ENCODE data around the gene FOXO1.

FOXO1 gene

DNA sequence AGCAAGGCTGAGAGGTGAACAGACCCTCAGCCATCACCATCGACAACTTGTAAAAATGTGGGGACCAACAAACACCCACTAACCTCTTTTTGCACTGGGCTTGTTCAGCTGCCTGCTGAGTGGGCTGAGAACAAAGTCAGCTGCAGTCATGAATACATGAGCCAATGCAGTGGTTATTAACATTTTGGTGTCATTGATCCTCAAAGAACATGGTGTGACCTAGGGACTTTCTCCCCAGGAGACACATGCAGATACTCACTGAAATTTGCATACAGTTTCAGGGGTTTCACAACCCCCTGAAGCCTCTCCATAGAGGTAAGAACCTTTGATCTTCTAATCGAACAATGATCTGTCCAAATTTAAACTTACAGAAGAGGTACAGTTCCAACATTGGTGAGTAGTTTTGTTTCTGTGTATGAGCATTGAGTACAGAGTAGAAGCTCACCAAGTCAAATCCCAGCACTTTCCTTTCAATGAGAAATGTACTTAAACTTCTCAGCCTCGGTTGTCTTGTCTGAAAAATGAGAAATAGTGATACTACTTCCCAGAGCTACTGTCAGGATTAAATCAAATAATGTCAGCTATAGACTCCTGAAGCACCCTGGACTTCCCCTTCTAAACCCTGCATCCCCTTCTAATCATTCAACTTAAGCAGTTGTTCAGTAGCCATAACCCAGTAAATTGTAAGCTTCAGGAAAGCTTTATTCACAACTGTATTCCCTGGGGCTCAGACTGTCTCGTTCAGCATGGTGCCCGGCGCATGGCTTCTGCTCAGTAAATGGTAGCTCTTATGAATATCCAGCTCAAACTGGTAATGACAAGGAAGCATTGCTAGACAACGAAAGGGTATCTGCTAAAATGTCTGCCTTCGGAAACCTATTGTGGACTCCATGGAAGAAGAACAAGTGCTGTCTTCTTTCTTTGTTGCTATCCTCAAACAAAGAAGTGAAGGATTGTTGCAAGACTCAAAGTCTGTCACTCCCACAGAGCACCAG, 148.7 kb downstream of the FOXO1 start:
- Histone ChIP-seq H3K36me3 (no peaks in the 10 kb centered on the region), H3K9me3 (replicated peaks in 1 of 11) (no peaks in the 10 kb centered on the region; a peak in 1 of 22 replicates), H3K4me2 (0 out of 22 replicates have a peak overlapping the region, but pooled peaks of 1 of the 11 experiments have one; percentile 12), H4K20me1 (no peaks in the 10 kb centered on the region), H3K27me3 (no peaks in the 10 kb centered on the region), H3K27ac (no peak overlapping the region), H3K4me1 (peaks cover 0 to 8% (median 0%) of the 10 kb centered on the region in 10 experiments; a peak in 2 of 20 replicates), H3K9ac (no peak overlapping the region), H3K4me3 (no peak overlapping the region)
- TF ChIP-seq Cebpa-rat (IDR thresholded peaks at IDR 0.05) = no peak

DNA sequence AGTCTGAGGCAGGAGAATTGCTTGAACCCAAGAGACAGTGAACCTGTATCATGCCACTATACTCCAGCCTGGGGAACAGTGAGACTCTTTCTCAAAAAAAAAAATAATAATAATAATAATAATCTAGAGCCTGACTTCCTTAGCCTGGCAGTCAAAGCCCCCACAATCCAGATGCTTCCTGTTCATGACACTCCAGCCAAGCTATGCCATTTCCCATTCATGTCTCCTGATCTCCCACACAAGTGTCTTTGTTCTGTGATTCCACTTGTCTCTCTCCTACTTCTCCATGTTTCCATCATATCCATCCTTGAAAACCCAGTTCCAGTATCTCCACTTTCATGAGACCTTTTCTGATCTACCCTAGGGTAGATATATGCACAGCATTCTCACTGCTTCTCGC, 150.7 kb downstream of the FOXO1 start:
- Histone ChIP-seq H3K36me3 (no peaks in the 10 kb centered on the region), H3K9me3 (replicated peaks in 1 of 11) (peaks cover 0 to 5% (median 2%) of the 10 kb centered on the region in 11 experiments; a peak in 7 of 22 replicates), H3K4me1 (peaks cover 0 to 8% (median 0%) of the 10 kb centered on the region in 10 experiments; a peak in 2 of 20 replicates), H3K4me3 (no peak overlapping the region), H3K4me2 (0 out of 22 replicates have a peak overlapping the region, but pooled peaks of 1 of the 11 experiments have one; percentile 4), H3K9ac (no peak overlapping the region), H4K20me1 (no peaks in the 10 kb centered on the region), H3K27ac (no peak overlapping the region), H3K27me3 (no peaks in the 10 kb centered on the region)
- no peak for TF ChIP-seq Cebpa-rat (IDR thresholded peaks at IDR 0.05)

DNA sequence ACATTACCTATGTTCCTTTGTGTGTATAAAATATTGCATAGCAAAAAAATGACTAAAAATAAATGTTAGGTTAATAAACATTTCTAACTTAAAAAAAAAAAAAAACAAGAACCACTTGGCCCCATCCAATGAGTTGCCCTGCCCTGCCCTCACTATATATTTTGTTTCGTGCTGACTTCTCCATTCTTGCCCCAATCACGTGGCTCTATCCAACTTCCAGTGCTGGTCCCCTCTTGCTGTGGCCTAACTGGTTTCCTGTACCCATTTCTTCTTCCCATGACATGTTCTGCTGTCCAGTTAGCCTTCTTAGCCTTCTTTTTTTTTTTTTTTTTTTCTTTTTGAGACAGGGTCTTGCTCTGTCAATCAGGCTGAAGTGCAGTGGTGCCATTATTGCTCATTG, 151.6 kb downstream of the FOXO1 start:
- H3K36me3 ChIP-seq = no peaks in the 10 kb centered on the region

DNA sequence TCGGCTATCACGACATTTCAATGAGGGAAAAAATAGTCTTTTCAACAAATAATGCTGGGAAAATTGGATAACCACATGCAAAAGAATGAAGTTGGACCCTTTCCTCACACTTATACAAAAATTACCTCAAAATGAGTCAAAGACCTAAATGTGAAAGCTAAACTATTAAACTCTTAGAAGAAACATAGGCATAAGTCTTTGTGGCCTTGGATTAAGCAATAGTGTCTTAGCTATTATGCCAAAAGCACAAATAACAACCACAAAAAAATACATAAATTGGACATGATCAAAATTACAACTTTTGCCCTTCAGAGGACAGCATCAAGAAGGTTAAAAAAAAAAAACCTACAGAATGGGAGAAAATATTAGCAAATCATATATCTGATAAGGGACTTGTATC, 156.6 kb downstream of the FOXO1 start:
- Histone ChIP-seq H3K27me3 (no peaks in the 10 kb centered on the region), H3K4me1 (no peaks in the 10 kb centered on the region), H3K36me3 (no peaks in the 10 kb centered on the region), H3K4me3 (no peak overlapping the region), H3K4me2 (no peak overlapping the region), H3K27ac (no peak overlapping the region), H3K9me3 (replicated peaks in 1 of 11) (peaks cover 0 to 9% (median 5%) of the 10 kb centered on the region in 11 experiments; a peak in 7 of 22 replicates), H4K20me1 (no peaks in the 10 kb centered on the region), H3K9ac (no peak overlapping the region)
- TF ChIP-seq Cebpa-rat (IDR thresholded peaks at IDR 0.05) = no peak

More for the DNA sequence above, 151.6 kb downstream of the FOXO1 start:
- Histone ChIP-seq H3K9ac (no peak overlapping the region), H3K4me3 (no peak overlapping the region), H4K20me1 (no peaks in the 10 kb centered on the region), H3K4me2 (no peak overlapping the region), H3K4me1 (peaks cover 0 to 8% (median 0%) of the 10 kb centered on the region in 10 experiments; a peak in 2 of 20 replicates), H3K27me3 (no peaks in the 10 kb centered on the region), H3K9me3 (replicated peaks in 1 of 11) (peaks cover 0 to 9% (median 5%) of the 10 kb centered on the region in 11 experiments; a peak in 7 of 22 replicates), H3K27ac (no peak overlapping the region)
- TF ChIP-seq Cebpa-rat (IDR thresholded peaks at IDR 0.05) = no peak

DNA sequence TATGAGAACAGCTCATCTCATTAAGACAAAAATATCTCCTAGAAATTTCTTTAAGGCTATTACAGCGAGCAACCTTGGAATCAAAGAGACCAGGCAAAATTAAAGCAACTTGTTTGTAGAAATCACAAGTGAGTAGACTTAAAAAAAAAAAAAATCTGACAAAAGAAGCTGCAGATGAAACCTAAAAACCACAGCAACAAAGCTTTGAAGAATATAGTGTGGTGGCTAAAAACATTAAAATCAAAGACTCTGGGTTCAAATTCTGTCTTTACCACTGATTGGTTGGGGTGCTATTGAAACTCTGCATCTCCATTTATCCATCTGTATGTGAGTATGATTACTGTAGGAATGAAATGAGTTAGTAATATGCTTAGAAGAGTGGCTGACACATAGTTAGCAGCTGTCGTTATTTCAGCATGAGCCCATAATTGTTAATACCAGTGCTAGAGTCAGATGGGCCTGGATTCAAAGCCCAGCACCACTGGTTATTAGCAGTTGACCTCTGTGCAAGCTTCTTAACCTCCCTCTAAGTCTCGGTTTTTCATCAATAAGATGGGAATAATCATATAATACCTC, 157.6 kb downstream of the FOXO1 start:
- Histone ChIP-seq H4K20me1 (no peaks in the 10 kb centered on the region), H3K4me3 (no peak overlapping the region), H3K9me3 (replicated peaks in 1 of 11) (peaks cover 0 to 15% (median 5%) of the 10 kb centered on the region in 11 experiments; a peak in 7 of 22 replicates), H3K36me3 (no peaks in the 10 kb centered on the region), H3K4me2 (no peak overlapping the region), H3K27ac (no peak overlapping the region), H3K9ac (no peak overlapping the region), H3K27me3 (no peaks in the 10 kb centered on the region), H3K4me1 (no peaks in the 10 kb centered on the region)
- no peak for TF ChIP-seq Cebpa-rat (IDR thresholded peaks at IDR 0.05)

DNA sequence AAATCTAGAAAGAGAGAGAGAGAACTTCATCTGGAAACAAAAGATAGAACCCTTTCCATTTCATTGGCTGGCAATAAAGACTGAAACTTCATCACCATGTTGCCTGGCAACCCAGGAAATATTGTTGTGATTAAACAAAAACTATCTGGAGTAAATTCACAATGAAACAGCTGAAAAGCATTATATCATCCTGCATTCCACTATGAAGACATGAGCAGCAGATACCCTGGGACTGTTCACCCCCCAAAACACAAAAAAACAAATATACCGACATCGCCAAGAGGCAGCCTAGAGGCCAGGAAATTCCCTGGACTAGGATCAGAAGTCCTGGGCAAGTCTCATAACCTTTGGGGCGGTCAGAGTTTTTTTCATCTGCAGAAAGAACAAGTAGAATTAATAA, 158.3 kb downstream of the FOXO1 start:
- H4K20me1 ChIP-seq = no peaks in the 10 kb centered on the region
- peaks cover 0 to 17% (median 5%) of the 10 kb centered on the region in 11 experiments; a peak in 7 of 22 replicates for H3K9me3 ChIP-seq (replicated peaks in 1 of 11)
- no peaks in the 10 kb centered on the region for H3K36me3 ChIP-seq
- no peak for TF ChIP-seq Cebpa-rat (IDR thresholded peaks at IDR 0.05)
- no peak overlapping the region for H3K4me2 ChIP-seq
- H3K4me3 ChIP-seq = no peak overlapping the region
- H3K27me3 ChIP-seq = no peaks in the 10 kb centered on the region
- no peaks in the 10 kb centered on the region for H3K4me1 ChIP-seq
- no peak overlapping the region for H3K9ac ChIP-seq
- no peak overlapping the region for H3K27ac ChIP-seq

DNA sequence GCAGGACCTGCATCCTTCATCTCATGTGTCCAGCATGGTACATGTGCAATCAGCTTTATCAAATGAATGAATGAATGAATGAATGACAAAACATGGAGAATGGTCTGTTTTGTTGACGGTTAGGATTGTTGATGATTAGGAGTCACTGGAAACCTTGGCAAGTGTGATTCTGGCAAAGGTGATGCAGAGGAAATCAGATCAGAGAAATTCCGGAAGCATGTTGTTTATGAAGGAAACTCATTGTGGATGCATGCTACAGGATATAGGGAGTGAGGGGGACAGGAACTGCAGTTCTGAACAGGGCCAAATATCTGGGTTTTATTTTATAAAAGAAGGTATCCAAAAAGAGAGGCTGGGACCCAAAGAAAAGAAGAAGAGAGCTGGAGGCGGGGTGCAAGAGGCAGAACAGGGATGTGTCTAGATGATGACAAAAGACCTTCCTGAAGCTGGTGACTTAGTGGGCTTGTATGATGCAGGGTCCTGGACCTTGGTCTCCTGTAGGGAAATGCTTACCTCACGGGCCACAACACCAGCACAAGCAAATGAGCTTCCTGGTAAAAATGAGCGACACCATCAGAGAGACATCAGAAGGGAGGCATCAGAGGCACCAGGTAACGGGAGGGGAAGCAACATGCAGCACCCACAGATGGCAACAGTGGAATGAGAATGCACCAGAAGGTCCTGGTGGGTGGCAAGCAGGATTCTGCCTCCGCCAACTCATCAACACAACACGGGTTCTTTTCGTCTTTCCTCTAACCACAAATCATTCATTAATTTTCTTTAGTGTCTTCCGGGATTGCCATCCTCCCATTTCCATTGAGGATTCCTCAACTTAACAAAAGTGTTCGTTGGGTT, 159.6 kb downstream of the FOXO1 start:
- no peaks in the 10 kb centered on the region for H3K27me3 ChIP-seq
- TF ChIP-seq Cebpa-rat (IDR thresholded peaks at IDR 0.05) = no peak
- no peak overlapping the region for H3K27ac ChIP-seq
- H3K9ac ChIP-seq = no peak overlapping the region
- no peaks in the 10 kb centered on the region for H4K20me1 ChIP-seq
- no peaks in the 10 kb centered on the region for H3K36me3 ChIP-seq
- H3K4me1 ChIP-seq = no peaks in the 10 kb centered on the region
- H3K9me3 ChIP-seq (replicated peaks in 1 of 11) = peaks cover 0 to 17% (median 5%) of the 10 kb centered on the region in 11 experiments; a peak in 7 of 22 replicates
- H3K4me2 ChIP-seq = no peak overlapping the region
- H3K4me3 ChIP-seq = no peak overlapping the region
